ENCODE data around the gene BTBD10.

DNA sequence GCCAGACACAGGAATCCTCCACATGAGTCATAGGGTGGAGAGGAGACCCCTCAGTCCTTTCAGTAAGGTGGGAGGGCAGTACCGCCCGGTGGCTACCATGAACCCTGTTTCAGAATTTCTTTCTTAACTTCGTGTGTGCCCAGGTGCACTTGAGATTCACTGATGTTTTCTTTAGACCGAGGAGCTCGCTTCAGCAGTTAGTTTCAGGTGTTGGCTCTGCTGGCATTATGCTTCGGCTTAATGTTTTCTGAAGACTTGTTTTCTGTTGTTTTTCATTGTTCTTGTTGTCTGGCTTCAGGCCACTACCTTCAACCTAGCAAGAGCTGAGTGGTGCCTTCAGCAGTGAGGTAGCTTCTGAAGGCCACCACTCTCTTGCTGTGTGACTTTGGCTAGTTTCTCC lies 114.0 kb downstream of the BTBD10 start:
- TF ChIP-seq, protein P1, sequence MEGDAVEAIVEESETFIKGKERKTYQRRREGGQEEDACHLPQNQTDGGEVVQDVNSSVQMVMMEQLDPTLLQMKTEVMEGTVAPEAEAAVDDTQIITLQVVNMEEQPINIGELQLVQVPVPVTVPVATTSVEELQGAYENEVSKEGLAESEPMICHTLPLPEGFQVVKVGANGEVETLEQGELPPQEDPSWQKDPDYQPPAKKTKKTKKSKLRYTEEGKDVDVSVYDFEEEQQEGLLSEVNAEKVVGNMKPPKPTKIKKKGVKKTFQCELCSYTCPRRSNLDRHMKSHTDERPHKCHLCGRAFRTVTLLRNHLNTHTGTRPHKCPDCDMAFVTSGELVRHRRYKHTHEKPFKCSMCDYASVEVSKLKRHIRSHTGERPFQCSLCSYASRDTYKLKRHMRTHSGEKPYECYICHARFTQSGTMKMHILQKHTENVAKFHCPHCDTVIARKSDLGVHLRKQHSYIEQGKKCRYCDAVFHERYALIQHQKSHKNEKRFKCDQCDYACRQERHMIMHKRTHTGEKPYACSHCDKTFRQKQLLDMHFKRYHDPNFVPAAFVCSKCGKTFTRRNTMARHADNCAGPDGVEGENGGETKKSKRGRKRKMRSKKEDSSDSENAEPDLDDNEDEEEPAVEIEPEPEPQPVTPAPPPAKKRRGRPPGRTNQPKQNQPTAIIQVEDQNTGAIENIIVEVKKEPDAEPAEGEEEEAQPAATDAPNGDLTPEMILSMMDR (IDR thresholded peaks at IDR 0.05): no peak
- no peak for TF ChIP-seq POLR2A (IDR thresholded peaks at IDR 0.05)

Data from adrenal gland (tissue), 5 donors.